Activated T-cell treated with anti-CD3 and anti-CD28 coated beads for 4 hours (primary cell): ENCODE measurements around the gene AKIP1.

ENCODE experiments used
- DNase-seq: peaks from one replicate; pipeline ENCODE4 v3.0.0-alpha.2; 2020

The AKIP1 gene

DNA sequence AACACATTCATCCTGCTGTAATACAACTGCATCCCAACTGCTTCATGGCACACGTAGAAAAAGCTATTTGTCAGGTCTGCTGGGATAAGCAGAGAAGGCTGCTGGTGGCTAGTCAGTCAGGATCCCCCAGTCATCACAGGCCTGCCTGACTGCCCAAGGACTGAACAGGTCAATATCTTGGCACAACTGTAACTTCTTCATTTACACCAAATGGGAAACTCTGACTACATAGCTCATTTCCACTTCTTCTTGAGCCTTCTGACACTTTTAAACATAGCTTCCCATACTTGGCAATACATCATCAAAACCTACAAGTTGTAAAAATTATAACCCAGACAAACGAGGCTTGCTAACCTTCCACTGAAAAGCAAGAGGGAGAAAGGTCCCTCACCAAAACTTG is 50.4 kb downstream of the AKIP1 start:
- DNase-seq, result no peak

DNA sequence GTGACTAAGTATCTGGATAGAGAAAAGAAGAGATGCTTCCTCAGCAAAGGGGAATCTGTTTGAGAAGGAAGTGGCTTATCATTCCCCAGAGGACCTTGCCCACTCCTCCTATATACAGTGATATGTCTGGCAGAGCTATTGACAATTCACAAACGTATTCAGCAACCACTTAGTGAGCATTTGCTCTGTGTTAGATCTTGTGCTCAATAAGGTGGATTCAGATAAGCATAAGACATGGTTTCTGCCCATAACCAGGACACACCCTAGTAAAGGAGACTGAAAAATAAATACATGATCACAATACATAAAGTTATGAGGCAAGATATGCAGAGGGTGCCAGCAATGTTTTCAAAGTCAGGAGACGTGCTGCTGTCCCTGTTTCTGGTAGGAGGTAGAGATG is 51.9 kb downstream of the AKIP1 start:
- DNase-seq, result no peak

DNA sequence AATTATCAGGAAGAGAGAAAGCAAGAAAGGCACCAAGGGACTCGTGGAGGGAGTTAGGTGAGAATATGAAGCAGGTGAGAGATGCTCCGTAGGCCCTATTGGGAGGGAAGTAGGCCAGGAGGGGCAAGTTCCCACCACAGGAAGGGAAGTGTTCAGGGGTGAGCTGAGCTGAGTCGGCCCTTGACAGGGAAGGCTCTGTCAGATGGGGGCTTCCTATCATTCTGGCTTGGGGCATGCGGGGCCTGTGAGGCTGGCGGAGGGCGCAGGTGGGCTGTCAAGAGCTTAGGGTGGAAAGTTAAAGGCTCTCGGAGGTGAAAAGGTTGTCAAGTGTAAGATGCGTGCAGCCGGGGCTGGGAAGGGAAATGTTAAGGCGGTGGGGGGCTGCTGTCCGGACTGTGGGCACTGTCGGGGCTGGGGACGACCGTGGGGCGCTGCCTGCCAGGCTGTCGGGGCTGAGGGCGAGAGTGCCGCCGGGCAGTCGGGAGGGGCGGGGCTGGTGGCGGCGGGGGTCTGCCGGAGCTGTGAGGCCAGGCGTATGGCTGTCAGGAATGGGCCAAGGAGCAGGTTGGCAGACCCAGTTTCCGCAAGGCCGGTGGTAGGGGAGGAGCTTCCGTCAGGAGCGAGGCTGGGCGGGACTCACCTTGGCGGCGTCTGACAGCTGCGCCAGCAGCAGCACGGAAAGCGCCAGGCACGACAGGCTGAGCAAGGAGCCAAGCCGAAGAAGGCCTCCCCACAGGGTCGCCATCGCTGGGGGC is 52.8 kb downstream of the AKIP1 start:
- DNase-seq, result peak; percentile 62

DNA sequence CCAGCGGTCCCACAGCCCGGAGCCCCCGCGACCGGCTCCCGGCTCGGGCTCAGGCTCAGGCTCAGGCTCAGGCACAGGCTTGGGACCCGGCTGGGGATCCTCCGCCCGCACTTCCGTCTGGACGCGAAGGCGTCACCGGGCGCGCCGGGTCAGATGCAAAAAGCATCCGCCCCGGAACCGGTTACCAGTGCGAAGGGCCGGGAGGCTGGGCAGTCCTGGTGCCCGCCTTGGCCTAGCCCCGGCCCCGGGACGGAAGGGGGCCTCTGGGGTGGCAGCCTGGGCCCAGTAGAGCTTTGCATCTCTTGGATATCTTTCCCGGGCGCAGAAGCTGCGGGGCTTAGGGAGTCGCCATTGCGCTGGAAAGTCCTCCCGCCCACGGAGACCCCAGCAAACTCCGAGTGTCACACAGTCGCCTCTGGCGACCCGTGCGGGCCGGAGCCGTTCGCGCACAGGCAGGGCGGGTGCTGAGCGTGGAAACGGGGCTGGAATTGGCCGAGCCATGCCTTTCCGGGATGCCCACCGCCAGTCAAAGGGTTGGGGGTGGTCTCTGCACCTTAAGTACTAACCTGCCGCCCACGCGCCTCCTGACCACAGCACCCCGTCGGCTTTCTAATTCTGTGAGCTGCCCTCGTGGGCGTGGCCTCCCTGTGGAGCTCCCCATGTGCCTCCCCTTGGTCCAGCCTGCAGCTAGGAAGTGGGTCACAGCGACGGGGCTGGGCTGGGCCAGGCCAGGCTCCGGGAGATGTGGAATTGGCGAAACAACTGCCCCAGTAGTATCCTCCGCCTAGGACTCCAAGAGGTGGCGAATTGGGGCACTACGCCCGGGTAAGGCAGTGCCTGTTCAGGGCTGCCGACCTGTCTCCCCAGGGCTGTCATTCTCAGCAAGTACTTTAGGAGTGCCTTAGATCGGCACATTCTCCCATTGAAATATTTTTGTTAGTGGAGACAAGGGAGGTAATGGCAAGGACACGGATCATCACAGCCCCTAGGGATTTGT is 53.6 kb downstream of the AKIP1 start, which contains the start of gene TMEM9B:
Gene TMEM9B (minus strand): TSS at position 119 of the 997 bp plus-strand sequence. CDS start 129 bp downstream, outside the sequence.
- peak; percentile 53 for DNase-seq

DNA sequence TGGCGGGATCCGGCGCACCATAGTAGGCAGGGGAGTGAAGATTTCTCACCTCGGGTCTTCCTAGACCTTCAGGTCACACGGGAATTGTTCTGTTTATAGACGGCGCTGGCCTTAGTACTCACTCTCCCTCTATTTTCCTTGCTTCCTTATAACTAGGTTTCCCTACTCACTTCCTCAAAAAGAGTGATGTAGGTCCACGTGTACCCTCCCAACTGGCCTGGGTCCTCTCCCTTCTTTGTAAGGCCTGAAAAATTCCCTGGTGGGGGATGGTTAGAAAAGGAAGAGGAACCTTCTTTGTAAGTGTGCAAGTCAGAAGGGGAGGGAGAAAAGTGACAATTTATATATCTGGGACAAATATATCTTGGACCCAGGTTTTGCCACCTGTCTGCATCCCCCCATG is 56.2 kb downstream of the AKIP1 start:
- DNase-seq, result no peak
